Trophoblast cell (in vitro differentiated cells and primary cell): ENCODE results near the gene STK33.

Experiments
- DNase-seq, 2 donors: peaks; one replicate each; pipeline ENCODE4 v3.0.0-alpha.2; 2016
- H2AFZ ChIP-seq: 2 replicates; pipeline ENCODE4 v1.6.1; 2013; ENCODE audit warnings: low read length, moderate library complexity, mild to moderate bottlenecking; ENCODE audit not compliant: insufficient read depth, poor library complexity
- H2AK5ac ChIP-seq: 2 replicates; pipeline ENCODE4 v1.6.1; 2013; ENCODE audit warnings: mild to moderate bottlenecking, low read length
- H2BK120ac ChIP-seq: 2 replicates; pipeline ENCODE4 v1.6.1; 2013; ENCODE audit warnings: low read length, mild to moderate bottlenecking, moderate library complexity; ENCODE audit not compliant: insufficient read depth, poor library complexity
- H2BK12ac ChIP-seq: 2 replicates; pipeline ENCODE4 v1.6.1; 2013; ENCODE audit warnings: mild to moderate bottlenecking, low read length, moderate library complexity
- H2BK5ac ChIP-seq: 2 replicates; pipeline ENCODE4 v1.6.1; 2013; ENCODE audit warnings: low read length, low read depth, moderate library complexity, mild to moderate bottlenecking; ENCODE audit not compliant: poor library complexity
- H3K14ac ChIP-seq: 2 replicates; pipeline ENCODE4 v1.6.1; 2013; ENCODE audit warnings: mild to moderate bottlenecking, low read length
- H3K18ac ChIP-seq: 2 replicates; pipeline ENCODE4 v1.6.1; 2013; ENCODE audit warnings: mild to moderate bottlenecking, low read length
- H3K23ac ChIP-seq: 2 replicates; pipeline ENCODE4 v1.6.1; 2013; ENCODE audit warnings: low read length
- H3K27ac ChIP-seq: 2 replicates; pipeline ENCODE4 v1.5.1; 2013; ENCODE audit warnings: low read depth, mild to moderate bottlenecking, inconsistent platforms, low read length, moderate library complexity
- H3K27me3 ChIP-seq: 2 replicates; pipeline ENCODE4 v1.6.1; 2013; ENCODE audit warnings: inconsistent platforms, mild to moderate bottlenecking, low read length, moderate library complexity; ENCODE audit not compliant: insufficient read depth
- H3K36me3 ChIP-seq, 2 experiments: 1 replicate in 1 of 2; 2 replicates in 1 of 2; pipeline ENCODE4 v1.6.1; 2013; ENCODE audit warnings: low read length in 2 of 2, mild to moderate bottlenecking in 2 of 2, moderate library complexity in 1 of 2; ENCODE audit not compliant: insufficient read depth in 2 of 2, control insufficient read depth in 1 of 2
- H3K4ac ChIP-seq: 2 replicates; pipeline ENCODE4 v1.6.1; 2013; ENCODE audit warnings: low read depth, mild to moderate bottlenecking, low read length, moderate library complexity
- H3K4me1 ChIP-seq, 2 experiments: 1 replicate in 1 of 2; 2 replicates in 1 of 2; pipeline ENCODE4 v1.6.1; 2013; ENCODE audit warnings: low read length in 2 of 2, mild to moderate bottlenecking in 2 of 2, moderate library complexity in 1 of 2; ENCODE audit not compliant: insufficient read depth in 2 of 2, control insufficient read depth in 1 of 2
- H3K4me2 ChIP-seq: 2 replicates; pipeline ENCODE4 v1.6.1; 2013; ENCODE audit warnings: inconsistent platforms, mild to moderate bottlenecking, low read length, moderate library complexity
- H3K4me3 ChIP-seq: 2 replicates; pipeline ENCODE4 v1.5.1; 2013; ENCODE audit warnings: mild to moderate bottlenecking, low read depth, low read length, inconsistent platforms
- H3K79me1 ChIP-seq: one replicate; pipeline ENCODE4 v1.6.1; 2013; ENCODE audit warnings: low read length
- H3K79me2 ChIP-seq: 2 replicates; pipeline ENCODE4 v1.6.1; 2013; ENCODE audit warnings: low read length, mild to moderate bottlenecking; ENCODE audit not compliant: control insufficient read depth, insufficient read depth, poor library complexity
- H3K9ac ChIP-seq: 2 replicates; pipeline ENCODE4 v1.6.1; 2013; ENCODE audit warnings: mild to moderate bottlenecking, low read length
- H3K9me3 ChIP-seq: 2 replicates; pipeline ENCODE4 v1.6.1; 2013; ENCODE audit warnings: low read depth, mild to moderate bottlenecking, control low read depth, inconsistent platforms, low read length; ENCODE audit not compliant: insufficient read depth
- H4K12ac ChIP-seq: 2 replicates; pipeline ENCODE4 v1.6.1; 2013; ENCODE audit warnings: low read depth, mild to moderate bottlenecking, low read length, moderate library complexity
- H4K8ac ChIP-seq: 2 replicates; pipeline ENCODE4 v1.6.1; 2013; ENCODE audit warnings: low read depth, mild to moderate bottlenecking, low read length, moderate library complexity
- H4K91ac ChIP-seq: one replicate; pipeline ENCODE4 v1.6.1; 2013; ENCODE audit warnings: low read depth, mild to moderate bottlenecking, low read length, moderate library complexity
- WGBS: extraction: QIAGEN DNeasy Blood & Tissue Kit; methylation state at CpG from one replicate; pipeline ENCODE4 v1.1.7; 2013; ENCODE audit warnings: missing lambda C conversion rate; ENCODE audit not compliant: insufficient read length, insufficient coverage; ENCODE audit errors: extremely low coverage; 5-methylcytosine and 5-hydroxymethylcytosine counted together

STK33 gene

DNA sequence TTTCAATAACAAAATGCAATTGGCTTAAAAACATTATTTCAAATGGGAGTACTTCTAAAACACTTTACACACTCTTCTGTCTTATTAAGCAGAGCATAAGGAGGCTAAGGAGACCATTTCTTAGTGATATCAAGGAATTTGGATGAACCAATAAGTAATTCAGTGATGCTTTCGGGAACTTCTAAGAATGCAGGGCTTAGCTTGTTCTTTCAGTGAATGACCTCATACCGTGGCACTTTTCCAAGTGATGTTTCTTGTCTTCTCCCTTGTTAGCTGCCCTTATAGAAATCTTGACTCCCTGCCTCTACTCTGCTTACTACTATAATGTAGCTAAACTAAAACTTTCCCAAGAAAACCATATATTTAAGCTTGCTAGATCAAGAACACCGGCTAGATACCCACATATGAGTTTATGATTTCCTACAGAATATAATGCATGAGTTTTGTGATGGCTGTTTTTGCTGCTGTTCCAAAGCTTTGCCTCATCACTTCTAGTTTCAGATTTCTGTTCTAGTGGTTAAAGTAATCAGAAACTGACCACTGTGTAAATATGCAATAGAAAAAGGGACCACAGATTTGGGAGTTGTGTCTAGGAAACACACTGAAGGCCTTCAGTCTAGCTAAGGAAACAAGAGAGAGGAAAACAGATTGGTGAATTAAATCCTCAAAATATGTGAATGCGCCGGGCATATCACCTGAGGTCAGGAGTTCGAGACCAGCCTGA is 37.5 kb upstream of the STK33 start:
- no peak overlapping the region for H4K12ac ChIP-seq
- no peak overlapping the region for H2AFZ ChIP-seq
- no peak overlapping the region for H3K4me3 ChIP-seq
- no peak overlapping the region for H3K23ac ChIP-seq
- H3K79me1 ChIP-seq: no peaks in the 10 kb centered on the region
- no peak overlapping the region for H3K27ac ChIP-seq
- no peaks in the 10 kb centered on the region for H3K4me1 ChIP-seq
- peaks cover 1% of the 10 kb centered on the region for H3K9me3 ChIP-seq
- H3K9ac ChIP-seq: no peak overlapping the region
- no peak overlapping the region for H3K4me2 ChIP-seq
- no peaks in the 10 kb centered on the region for H3K79me2 ChIP-seq
- no CpG with 5 or more reads among the region's 6 CpGs for WGBS
- no peak overlapping the region for H4K91ac ChIP-seq
- H3K14ac ChIP-seq: no peak overlapping the region
- H2BK12ac ChIP-seq: no peak overlapping the region
- H3K27me3 ChIP-seq: no peaks in the 10 kb centered on the region
- H3K4ac ChIP-seq: no peak overlapping the region
- no peak overlapping the region for H2BK120ac ChIP-seq
- DNase-seq: no peak
- no peak overlapping the region for H3K18ac ChIP-seq
- no peaks in the 10 kb centered on the region for H3K36me3 ChIP-seq
- H4K8ac ChIP-seq: no peak overlapping the region
- H2AK5ac ChIP-seq: no peak overlapping the region
- H2BK5ac ChIP-seq: no peak overlapping the region

DNA sequence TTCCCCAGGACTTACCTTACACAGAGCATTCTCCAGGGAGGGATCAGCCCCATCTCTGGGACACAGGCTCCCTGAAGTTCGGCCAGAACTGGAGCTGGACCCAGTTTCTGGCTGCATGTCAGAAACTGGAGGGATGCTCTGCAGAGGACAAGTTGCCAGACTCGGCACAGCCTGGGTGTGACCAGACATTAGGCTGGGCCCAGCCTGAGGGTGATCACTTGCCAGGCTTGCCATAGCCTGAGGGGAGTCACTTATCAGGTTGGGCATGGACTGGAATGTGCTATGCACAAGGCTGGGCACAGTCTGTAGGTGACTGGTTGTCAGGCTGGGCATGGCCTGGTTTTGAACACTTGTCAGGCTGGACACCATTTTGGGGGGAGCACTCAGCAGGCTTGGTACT is 30.7 kb upstream of the STK33 start:
- H3K4ac ChIP-seq: no peak overlapping the region

DNA sequence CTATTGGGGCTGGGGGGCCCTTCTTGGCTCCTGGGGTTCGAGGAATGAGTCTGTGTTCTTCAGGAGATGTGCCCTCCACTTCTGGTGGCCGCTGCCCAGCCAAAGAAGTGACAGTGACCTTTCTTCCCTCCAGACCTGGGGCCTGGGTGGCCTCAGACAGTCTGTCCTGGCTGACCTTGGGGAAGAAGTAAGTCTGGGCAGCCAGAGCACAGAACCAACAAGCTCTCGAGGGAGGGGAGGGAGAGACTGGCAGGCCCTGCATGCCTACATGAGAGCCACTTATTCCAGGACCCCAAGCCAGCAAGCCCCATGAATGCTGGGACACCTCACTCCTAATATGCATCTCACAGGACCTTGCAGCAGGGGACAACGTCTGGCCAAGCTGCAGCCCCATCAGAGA is 27.1 kb upstream of the STK33 start:
- H3K18ac ChIP-seq: no peak overlapping the region
- no peak overlapping the region for H4K8ac ChIP-seq
- H2BK120ac ChIP-seq: no peak overlapping the region
- peaks cover 8 to 13% of the 10 kb centered on the region in 2 experiments for H3K36me3 ChIP-seq
- H4K12ac ChIP-seq: no peak overlapping the region
- H2BK5ac ChIP-seq: no peak overlapping the region
- no peak overlapping the region for H3K14ac ChIP-seq
- no peak overlapping the region for H4K91ac ChIP-seq
- no peak overlapping the region for H3K4ac ChIP-seq
- no peaks in the 10 kb centered on the region for H3K79me1 ChIP-seq
- H3K79me2 ChIP-seq: no peaks in the 10 kb centered on the region
- H3K9me3 ChIP-seq: no peaks in the 10 kb centered on the region
- no peak overlapping the region for H3K4me3 ChIP-seq
- H2AK5ac ChIP-seq: no peak overlapping the region
- H3K27ac ChIP-seq: no peak overlapping the region
- no peaks in the 10 kb centered on the region for H3K4me1 ChIP-seq
- H3K27me3 ChIP-seq: no peaks in the 10 kb centered on the region
- no peak for DNase-seq
- no CpG with 5 or more reads among the region's 4 CpGs for WGBS
- H2BK12ac ChIP-seq: no peak overlapping the region
- no peak overlapping the region for H3K9ac ChIP-seq
- no peak overlapping the region for H3K23ac ChIP-seq
- H3K4me2 ChIP-seq: no peak overlapping the region
- H2AFZ ChIP-seq: no peak overlapping the region

More for the DNA sequence above, 30.7 kb upstream of the STK33 start:
- Histone ChIP-seq H3K27ac (no peak overlapping the region), H3K9ac (peak overlapping the region; percentile 47), H2BK5ac (no peak overlapping the region), H2BK120ac (no peak overlapping the region), H3K4me1 (no peaks in the 10 kb centered on the region), H3K9me3 (no peaks in the 10 kb centered on the region), H4K8ac (no peak overlapping the region), H3K18ac (no peak overlapping the region), H3K79me2 (no peaks in the 10 kb centered on the region), H3K4me3 (no peak overlapping the region), H3K79me1 (no peaks in the 10 kb centered on the region), H4K91ac (no peak overlapping the region), H2BK12ac (no peak overlapping the region), H2AK5ac (no peak overlapping the region), H3K27me3 (no peaks in the 10 kb centered on the region), H3K4me2 (no peak overlapping the region), H2AFZ (no peak overlapping the region), H4K12ac (no peak overlapping the region), H3K36me3 (peaks cover 6 to 13% of the 10 kb centered on the region in 2 experiments), H3K23ac (no peak overlapping the region), H3K14ac (no peak overlapping the region)
- no peak for DNase-seq
- WGBS: no CpG with 5 or more reads among the region's 2 CpGs

DNA sequence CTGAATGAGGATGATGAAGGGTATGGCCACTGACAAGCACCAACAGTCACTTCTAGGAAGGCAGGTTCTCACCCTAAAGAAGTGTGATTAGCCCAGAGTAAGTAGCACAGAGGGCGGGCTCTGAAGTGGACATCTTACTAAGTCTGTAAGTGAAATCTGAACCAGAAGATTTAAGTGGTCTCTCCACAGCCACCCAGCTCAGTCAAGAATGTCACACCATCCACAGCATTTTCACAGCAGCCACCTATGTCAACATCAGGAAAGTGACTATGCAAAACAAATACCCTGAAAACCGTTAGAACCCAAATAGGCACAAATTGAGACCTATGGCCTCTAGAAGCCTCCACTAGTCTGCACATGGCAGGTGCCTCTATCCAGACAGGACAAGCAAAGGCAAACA is 23.0 kb upstream of the STK33 start:
- Histone ChIP-seq H3K27me3 (no peaks in the 10 kb centered on the region), H3K4ac (no peak overlapping the region), H4K8ac (no peak overlapping the region), H3K9me3 (no peaks in the 10 kb centered on the region), H2AK5ac (no peak overlapping the region), H3K14ac (no peak overlapping the region), H3K79me2 (no peaks in the 10 kb centered on the region), H4K91ac (no peak overlapping the region), H3K4me2 (no peak overlapping the region), H3K9ac (no peak overlapping the region), H2BK5ac (no peak overlapping the region), H3K23ac (no peak overlapping the region), H2BK120ac (no peak overlapping the region), H3K79me1 (no peaks in the 10 kb centered on the region), H3K18ac (no peak overlapping the region), H3K27ac (no peak overlapping the region), H3K36me3 (peaks cover 0 to 2% of the 10 kb centered on the region in 2 experiments), H3K4me3 (no peak overlapping the region), H4K12ac (no peak overlapping the region), H3K4me1 (peaks cover 6 to 7% of the 10 kb centered on the region in 2 experiments), H2BK12ac (no peak overlapping the region), H2AFZ (no peak overlapping the region)
- WGBS: no CpG with 5 or more reads among the region's 2 CpGs
- no peak for DNase-seq
